H1 (cell line): ENCODE data around the gene CNOT1. TPM values are rescaled to one million over a fixed set of nuclear protein-coding genes. Genes with fewer than 3 reads are reported as not detected.
"Not testable (repeated sequence)": the region's sequence is repeated elsewhere in the genome, so short reads cannot be mapped to it uniquely, and the experiment has no call there.

Source experiments
- CTCF ChIA-PET: fragments of 300-600 bp; sonication (Branson Sonifier 250); formaldehyde crosslinking; loops from one replicate; lab custom pipeline; 2021; ENCODE audit not compliant: partially characterized antibody; lab: Charles Lee
- POLR2A ChIA-PET: fragments of 300-600 bp; sonication (Branson Sonifier 250); formaldehyde crosslinking; loops from one replicate; lab custom pipeline; 2021; ENCODE audit warnings: inconsistent platforms; ENCODE audit not compliant: partially characterized antibody; lab: Charles Lee
- DNase-seq, 2 experiments: peaks; one replicate each; pipeline versions ENCODE4 v3.0.0 to v3.0.0-alpha.2; 2010 to 2022; ENCODE audit warnings: low spot score in 2 of 2, low read depth in 1 of 2, mixed read lengths in 1 of 2
- FAIRE-seq: peaks from 2 replicates; lab custom pipeline; 2011; peaks lifted over from hg19 to GRCh38; lab: Jason Lieb, UNC
- H2AFZ ChIP-seq: 2 replicates; pipeline ENCODE4 v1.8.1; 2012; ENCODE audit warnings: low read length, inconsistent platforms
- H2AK5ac ChIP-seq: 2 replicates; pipeline ENCODE4 v1.6.1; 2013; ENCODE audit warnings: low read depth, low read length
- H2BK120ac ChIP-seq: replicated peaks from 2 replicates; pipeline ENCODE3; 2013; ENCODE audit warnings: low read depth, low read length, inconsistent platforms
- H2BK12ac ChIP-seq: 2 replicates; pipeline ENCODE4 v1.6.1; 2013; ENCODE audit warnings: low read depth, low read length
- H2BK15ac ChIP-seq: 2 replicates; pipeline ENCODE4 v1.6.1; 2013; ENCODE audit warnings: low read length
- H2BK20ac ChIP-seq: 2 replicates; pipeline ENCODE4 v1.6.1; 2013; ENCODE audit warnings: low read length
- H2BK5ac ChIP-seq: 2 replicates; pipeline ENCODE4 v1.6.1; 2013; ENCODE audit warnings: low read depth, low read length
- H3K14ac ChIP-seq: 2 replicates; pipeline ENCODE4 v1.6.1; 2013; ENCODE audit warnings: inconsistent platforms; ENCODE audit not compliant: insufficient read length
- H3K18ac ChIP-seq: 2 replicates; pipeline ENCODE4 v1.6.1; 2013; ENCODE audit warnings: low read length; ENCODE audit errors: extremely low read depth
- H3K23ac ChIP-seq: 2 replicates; pipeline ENCODE4 v1.6.1; 2013; ENCODE audit warnings: inconsistent platforms; ENCODE audit not compliant: insufficient read length
- H3K23me2 ChIP-seq: 2 replicates; pipeline ENCODE4 v1.6.1; 2013; ENCODE audit warnings: low read depth, low read length
- H3K27ac ChIP-seq: 2 replicates; pipeline ENCODE4 v1.6.1; 2011; ENCODE audit warnings: low read depth, low read length, inconsistent platforms
- H3K27me3 ChIP-seq, 4 experiments: replicated peaks in 1 of 4; 1 replicate in 1 of 4; 2 replicates in 3 of 4; pipeline versions ENCODE4 v1.6.1 to v1.8.1; 2011 to 2013; ENCODE audit warnings: low read length in 3 of 4, mild to moderate bottlenecking in 3 of 4, inconsistent platforms in 2 of 4, mixed read lengths in 2 of 4, moderate library complexity in 1 of 4; ENCODE audit not compliant: control insufficient read depth in 3 of 4, insufficient read depth in 3 of 4; ENCODE audit errors: extremely low read depth in 1 of 4
- H3K36me3 ChIP-seq, 4 experiments: 2 replicates each; pipeline versions ENCODE4 v1.6.1 to v1.8.1; 2011 to 2013; ENCODE audit warnings: mild to moderate bottlenecking in 4 of 4, low read length in 3 of 4, moderate library complexity in 2 of 4, control low read depth in 1 of 4, inconsistent platforms in 1 of 4; ENCODE audit not compliant: insufficient read depth in 4 of 4, control insufficient read depth in 2 of 4
- H3K4ac ChIP-seq: replicated peaks from 2 replicates; pipeline ENCODE3; 2013; ENCODE audit warnings: low read length, low read depth, mixed read lengths, inconsistent platforms; ENCODE audit not compliant: insufficient read length
- H3K4me1 ChIP-seq, 4 experiments: replicated peaks in 1 of 4; 1 replicate in 1 of 4; 2 replicates in 3 of 4; pipeline versions ENCODE4 v1.6.1 to v1.8.1; 2011 to 2013; ENCODE audit warnings: low read length in 3 of 4, inconsistent platforms in 2 of 4, mixed read lengths in 1 of 4; ENCODE audit not compliant: insufficient read depth in 4 of 4, control insufficient read depth in 3 of 4
- H3K4me2 ChIP-seq, 2 experiments: 2 replicates each; pipeline versions ENCODE4 v1.6.1 to v1.8.1; 2011 to 2013; ENCODE audit warnings: low read depth in 2 of 2, low read length in 2 of 2, control low read depth in 1 of 2, inconsistent platforms in 1 of 2, mild to moderate bottlenecking in 1 of 2; ENCODE audit not compliant: insufficient read depth in 1 of 2
- H3K4me3 ChIP-seq, 4 experiments: fragments of 200-600, 300-600 bp in 1 of 4; sonication (generic), shearing (Covaris generic), sonication (Bioruptor Twin) in 1 of 4; 2 replicates each; pipeline versions ENCODE4 v1.5.1 to v1.8.1; 2011 to 2016; ENCODE audit warnings: low read length in 4 of 4, low read depth in 3 of 4, control low read depth in 2 of 4, inconsistent platforms in 2 of 4, mild to moderate bottlenecking in 2 of 4, mixed read lengths in 1 of 4, moderate library complexity in 1 of 4; ENCODE audit not compliant: insufficient read depth in 2 of 4; ENCODE audit errors: extremely low read depth in 1 of 4
- H3K56ac ChIP-seq: replicated peaks from 2 replicates; pipeline ENCODE3; 2013; ENCODE audit warnings: low read depth, mild to moderate bottlenecking, mixed read lengths, low read length, inconsistent platforms; ENCODE audit not compliant: insufficient read length
- H3K79me1 ChIP-seq: 2 replicates; pipeline ENCODE4 v1.6.1; 2013; ENCODE audit warnings: low read depth, low read length, control low read depth
- H3K79me2 ChIP-seq, 2 experiments: 2 replicates each; pipeline versions ENCODE4 v1.6.1 to v1.8.1; 2012 to 2013; ENCODE audit warnings: low read length in 2 of 2, mild to moderate bottlenecking in 2 of 2, inconsistent platforms in 1 of 2; ENCODE audit not compliant: insufficient read depth in 2 of 2, control insufficient read depth in 1 of 2
- H3K9ac ChIP-seq, 4 experiments: replicated peaks in 1 of 4; 1 replicate in 1 of 4; 2 replicates in 3 of 4; pipeline versions ENCODE4 v1.6.1 to v1.8.1; 2011 to 2013; ENCODE audit warnings: low read depth in 3 of 4, low read length in 3 of 4, control low read depth in 2 of 4, mild to moderate bottlenecking in 2 of 4, moderate library complexity in 2 of 4, inconsistent platforms in 1 of 4; ENCODE audit errors: extremely low read depth in 1 of 4
- H3K9me3 ChIP-seq, 2 experiments: 2 replicates each; pipeline versions ENCODE4 v1.6.1 to v1.8.1; 2012 to 2013; ENCODE audit warnings: mild to moderate bottlenecking in 2 of 2, moderate library complexity in 2 of 2, control low read depth in 1 of 2, inconsistent platforms in 1 of 2, low read depth in 1 of 2, low read length in 1 of 2, mixed read lengths in 1 of 2; ENCODE audit not compliant: insufficient read depth in 2 of 2
- H4K20me1 ChIP-seq, 2 experiments: replicated peaks in 1 of 2; 2 replicates each; pipeline versions ENCODE3 to v1.8.1; 2011 to 2013; ENCODE audit warnings: inconsistent platforms in 2 of 2, low read length in 2 of 2, mild to moderate bottlenecking in 1 of 2; ENCODE audit not compliant: insufficient read depth in 2 of 2, control insufficient read depth in 1 of 2
- H4K5ac ChIP-seq: 2 replicates; pipeline ENCODE4 v1.6.1; 2013; ENCODE audit warnings: low read length, low read depth, mixed read lengths, inconsistent platforms; ENCODE audit not compliant: insufficient read length
- H4K8ac ChIP-seq: 2 replicates; pipeline ENCODE4 v1.8.0; 2013; ENCODE audit warnings: mild to moderate bottlenecking, moderate library complexity, low read length, inconsistent platforms; ENCODE audit not compliant: insufficient read depth; ENCODE audit errors: extremely low read depth
- H4K91ac ChIP-seq: replicated peaks from 2 replicates; pipeline ENCODE3; 2013; ENCODE audit warnings: low read length, mixed read lengths, inconsistent platforms; ENCODE audit not compliant: insufficient read length
- BACH1 ChIP-seq: IDR thresholded peaks from 2 replicates; pipeline ENCODE4 v1.6.1; 2012; ENCODE audit warnings: low read length, improper control_type of control experiment
- WGBS, 2 experiments: shearing (Covaris generic) in 1 of 2; methylation state at CpG; one replicate each; pipeline versions ENCODE4 v1.1.6 to v1.1.7; 2013 to 2015; ENCODE audit warnings: low lambda C conversion rate in 2 of 2, mixed read lengths in 2 of 2, inconsistent platforms in 1 of 2, low coverage in 1 of 2, missing lambda C conversion rate in 1 of 2; ENCODE audit not compliant: insufficient replicate concordance in 2 of 2, insufficient coverage in 1 of 2, insufficient read length in 1 of 2; ENCODE audit errors: extremely low coverage in 1 of 2, missing lambda C conversion rate in 1 of 2; 5-methylcytosine and 5-hydroxymethylcytosine counted together
- polyA plus RNA-seq, 7 experiments: library from polyadenylated mRNA; depleted of rRNA in 3 of 7; stranded (reverse) in 5 of 7; unstranded in 2 of 7; fragments of >200 nt in 5 of 7; fragments of 200-250 nt in 2 of 7; gene quantifications; 1 replicate in 5 of 7; 2 replicates in 1 of 7; 4 replicates in 1 of 7; pipeline versions ENCODE4 v1.2.1 to v1.2.3, GENCODE V29; 2011 to 2013; ENCODE audit warnings: missing spikeins in 2 of 7, mixed read lengths in 2 of 7
- total RNA-seq: library from RNA; stranded (reverse); fragmentation: NEBNext Ultra II Directional; extraction: Animal tissue kit (Norgen Biotek cat#: 25700); gene quantifications from 2 replicates; pipeline ENCODE4 v1.2.1, GENCODE V29; 2021

Gene CNOT1
- total and polyA plus RNA-seq, 2 of the 8 experiments (the other 6 are each of a cell fraction or from before 2014, with no cell fraction given) = 306 to 319 TPM

DNA sequence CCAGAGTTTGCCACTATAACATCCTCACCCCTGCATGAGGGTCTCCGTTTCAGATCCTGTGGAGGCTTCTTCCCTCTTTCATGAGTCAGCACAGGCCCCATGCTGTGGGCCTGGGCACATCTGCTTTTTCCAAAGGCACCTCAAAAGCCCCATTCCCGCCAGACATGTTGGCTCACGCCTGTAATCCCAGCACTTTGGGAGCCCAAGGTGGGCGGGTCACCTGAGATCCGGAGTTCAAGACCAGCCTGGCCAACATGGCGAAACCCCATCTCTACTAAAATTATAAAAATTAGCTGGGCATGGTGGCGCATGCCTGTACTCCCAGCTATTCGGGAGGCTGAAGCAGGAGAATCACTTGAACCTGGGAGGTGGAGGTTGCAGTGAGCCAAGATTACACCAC lies 139.1 kb downstream of the CNOT1 start:
- H2BK15ac ChIP-seq, DNase-seq, H2BK5ac ChIP-seq, H3K4me2 ChIP-seq, H3K27ac ChIP-seq, H2AFZ ChIP-seq, H4K5ac ChIP-seq, H4K91ac ChIP-seq, H4K8ac ChIP-seq, FAIRE-seq, H3K23ac ChIP-seq, H3K56ac ChIP-seq, POLR2A ChIA-PET, H3K9ac ChIP-seq, H3K4ac ChIP-seq, H3K36me3 ChIP-seq, H3K79me1 ChIP-seq, H4K20me1 ChIP-seq, H3K9me3 ChIP-seq, H2BK20ac ChIP-seq, H3K27me3 ChIP-seq, H3K18ac ChIP-seq, H3K14ac ChIP-seq, H3K79me2 ChIP-seq, H3K23me2 ChIP-seq, H2BK120ac ChIP-seq, H3K4me3 ChIP-seq: not testable (repeated sequence)
- TF ChIP-seq BACH1 = 0 out of 2 replicates have a peak, but pooled peaks have one; percentile 26
- H2AK5ac ChIP-seq = 0 out of 2 replicates have a peak overlapping the region, but pooled peaks have one; percentile 24
- H3K4me1 ChIP-seq = peaks cover 0 to 11% (median 5%) of the 10 kb centered on the region in 4 experiments; a peak in 6 of 7 replicates
- 0 out of 2 replicates have a peak overlapping the region, but pooled peaks have one; percentile 39 for H2BK12ac ChIP-seq
- WGBS, 2 experiments = 78% methylated on average over 8 of the region's 8 CpGs; no CpG with 5 or more reads in 1 of the 2 experiments
- CTCF ChIA-PET = interaction anchor here (1.4 kb wide), 1 partner anchor 154 kb away, joined by 3 read pairs; no protein-coding TSS in a partner anchor
